Dendritic cell treated with granulocyte-macrophage colony-stimulating factor and Interleukin-4, amounts not matched to agents 40 ng/mL and 50 ng/mL, for 4 days (primary cell): ENCODE data around the gene AP1AR.

Experiments used
- H3K27ac Mint-ChIP-seq: one replicate; pipeline ENCODE4 v1.8.0; 2022; ENCODE audit warnings: mild to moderate bottlenecking, mixed read lengths
- H3K27me3 Mint-ChIP-seq: one replicate; pipeline ENCODE4 v1.8.0; 2022; ENCODE audit warnings: mild to moderate bottlenecking, mixed read lengths
- H3K36me3 Mint-ChIP-seq: one replicate; pipeline ENCODE4 v1.8.0; 2022; ENCODE audit warnings: low read depth, mixed read lengths
- H3K4me1 Mint-ChIP-seq: one replicate; pipeline ENCODE4 v1.8.0; 2022; ENCODE audit warnings: low read depth, mixed read lengths
- H3K4me3 Mint-ChIP-seq: one replicate; pipeline ENCODE4 v1.8.0; 2022; ENCODE audit warnings: mild to moderate bottlenecking, moderate library complexity, mixed read lengths
- H3K9me3 Mint-ChIP-seq: one replicate; pipeline ENCODE4 v1.8.0; 2022; ENCODE audit warnings: mixed read lengths
- intact Hi-C: fragments of 100-400 bp; cut with micrococcal nuclease; formaldehyde crosslinking; loops from one replicate; pipeline ENCODE4 v1.15.0; 2022

The AP1AR gene, protein sequence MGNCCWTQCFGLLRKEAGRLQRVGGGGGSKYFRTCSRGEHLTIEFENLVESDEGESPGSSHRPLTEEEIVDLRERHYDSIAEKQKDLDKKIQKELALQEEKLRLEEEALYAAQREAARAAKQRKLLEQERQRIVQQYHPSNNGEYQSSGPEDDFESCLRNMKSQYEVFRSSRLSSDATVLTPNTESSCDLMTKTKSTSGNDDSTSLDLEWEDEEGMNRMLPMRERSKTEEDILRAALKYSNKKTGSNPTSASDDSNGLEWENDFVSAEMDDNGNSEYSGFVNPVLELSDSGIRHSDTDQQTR

DNA sequence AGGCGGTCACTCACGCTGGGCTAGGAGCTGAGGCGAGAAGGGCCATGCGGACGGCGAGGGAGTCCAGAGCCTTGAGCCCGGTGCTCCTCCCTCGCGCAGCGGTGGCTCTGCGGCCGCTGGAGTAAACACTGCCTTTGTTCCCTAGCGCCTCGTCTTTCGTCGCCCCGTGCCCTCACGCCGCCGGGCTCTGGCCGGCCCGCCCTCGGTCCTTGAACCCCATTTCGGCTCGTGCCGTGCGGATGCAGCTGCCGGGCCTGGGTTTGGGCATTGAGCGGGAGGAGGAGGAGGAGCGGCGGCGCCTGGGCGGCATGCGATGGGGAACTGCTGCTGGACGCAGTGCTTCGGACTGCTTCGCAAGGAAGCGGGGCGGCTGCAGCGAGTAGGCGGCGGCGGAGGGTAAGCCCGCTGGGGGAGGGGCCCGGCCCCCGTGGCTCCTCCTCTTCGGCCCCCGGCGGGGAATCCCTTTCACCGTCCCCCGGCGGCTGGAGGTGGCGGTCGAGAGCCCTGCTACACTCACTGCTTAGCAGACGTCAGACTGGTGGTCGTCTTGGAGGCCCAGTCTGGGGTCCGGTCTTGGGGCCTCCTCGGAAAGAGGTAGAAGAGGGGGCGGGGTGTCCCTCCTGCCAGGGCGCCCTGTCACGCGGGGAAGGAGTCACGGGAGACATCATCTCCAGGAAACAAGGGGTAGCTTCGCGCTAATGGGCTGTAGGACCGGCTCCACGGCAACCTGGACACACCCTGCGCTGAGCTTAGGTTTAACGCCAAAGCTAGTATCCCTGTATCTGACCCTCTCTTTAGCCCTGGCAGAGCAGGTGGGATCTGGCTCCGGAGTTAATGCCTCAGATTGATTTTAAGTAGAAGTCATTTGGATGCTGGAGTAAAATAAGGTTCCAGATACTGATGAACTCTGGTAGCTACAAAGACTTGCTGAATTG, at the start of gene AP1AR:
AP1AR (plus strand) TSS at position 9 of the 935 bp plus-strand sequence; CDS start at position 314, 305 bp downstream.
- Mint-ChIP-seq H3K4me3 (peak within 1 kb of the TSS; percentile 98), H3K36me3 (peaks cover 21% of the 10 kb centered on the region), H3K4me1 (peaks cover 28% of the 10 kb centered on the region), H3K27me3 (no peaks in the 10 kb centered on the region), H3K27ac (peak within 1 kb of the TSS; percentile 99), H3K9me3 (no peaks in the 10 kb centered on the region)
- intact Hi-C loops = loop anchor here (1.0 to 5.0 kb wide), 4 partner anchors 17 to 405 kb away; partner anchors contain the start of genes FAM241A, LARP7, TIFA and ZGRF1

DNA sequence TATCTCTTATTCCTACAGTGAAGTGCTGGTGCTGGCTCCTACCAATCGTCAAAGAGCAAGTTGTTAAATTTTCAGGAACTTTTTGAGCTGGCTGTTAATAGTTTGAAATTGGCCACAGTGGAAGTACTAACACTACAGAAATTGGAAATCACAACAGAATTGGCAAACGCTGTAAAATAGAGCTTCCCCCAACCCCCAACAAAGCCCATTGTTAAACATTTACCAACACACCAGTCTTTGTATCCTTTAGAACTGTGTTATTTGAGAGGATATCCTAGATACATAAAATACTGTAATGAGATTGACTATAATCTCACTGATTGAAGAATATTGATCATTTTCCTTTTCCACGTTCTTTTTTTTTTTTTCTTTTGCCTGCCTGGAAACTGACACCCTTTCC, 49.0 kb upstream of the AP1AR start:
- H3K9me3 Mint-ChIP-seq = no peaks in the 10 kb centered on the region
- no peaks in the 10 kb centered on the region for H3K27me3 Mint-ChIP-seq
- intact Hi-C loops = no loop called here
- H3K36me3 Mint-ChIP-seq = peaks cover 18% of the 10 kb centered on the region
- no peak overlapping the region for H3K4me3 Mint-ChIP-seq
- H3K4me1 Mint-ChIP-seq = peaks cover 26% of the 10 kb centered on the region
- H3K27ac Mint-ChIP-seq = no peak overlapping the region

DNA sequence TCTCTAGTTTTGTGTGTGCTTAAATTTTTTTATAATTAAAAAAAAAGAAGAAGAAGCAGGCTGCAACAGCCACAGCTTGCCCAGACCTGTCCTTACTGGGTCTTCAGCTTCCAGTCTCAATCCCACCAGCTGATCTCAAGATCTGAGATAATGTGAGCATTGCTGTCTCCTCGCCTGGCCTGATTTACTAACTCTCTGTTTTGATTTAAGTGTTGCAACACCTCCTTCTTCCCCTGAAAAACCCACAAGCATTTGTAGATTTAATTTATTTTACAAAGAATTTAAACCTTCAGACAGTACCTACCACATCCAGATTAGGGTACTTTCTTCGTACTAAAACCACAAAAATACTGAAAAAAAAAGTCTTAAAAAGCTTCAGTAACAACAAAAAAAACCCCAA, 48.3 kb upstream of the AP1AR start:
- no peaks in the 10 kb centered on the region for H3K9me3 Mint-ChIP-seq
- peaks cover 18% of the 10 kb centered on the region for H3K36me3 Mint-ChIP-seq
- intact Hi-C loops = no loop called here
- H3K27ac Mint-ChIP-seq = no peak overlapping the region
- H3K4me1 Mint-ChIP-seq = peaks cover 26% of the 10 kb centered on the region
- H3K4me3 Mint-ChIP-seq = no peak overlapping the region
- no peaks in the 10 kb centered on the region for H3K27me3 Mint-ChIP-seq

DNA sequence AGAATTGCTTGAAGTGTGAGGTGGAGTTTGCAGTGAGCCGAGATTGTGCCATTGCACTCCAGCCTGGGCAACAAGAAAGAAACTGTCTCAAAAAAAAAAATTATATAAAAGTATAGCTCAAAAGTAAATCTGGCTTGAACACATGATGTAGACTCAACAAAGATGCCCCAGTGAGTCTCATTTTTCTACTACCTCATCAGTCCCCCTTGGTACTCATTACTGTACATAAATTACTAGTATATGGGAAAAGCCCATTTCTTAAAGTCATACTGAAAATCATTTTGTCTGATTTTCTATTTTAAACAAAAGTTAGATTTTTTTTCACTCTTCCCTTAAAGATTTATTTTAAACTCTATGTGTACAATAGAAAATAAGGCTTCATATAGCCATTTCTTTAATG, 47.1 kb upstream of the AP1AR start:
- Mint-ChIP-seq H3K27ac (no peak overlapping the region), H3K27me3 (no peaks in the 10 kb centered on the region), H3K9me3 (no peaks in the 10 kb centered on the region), H3K4me1 (peaks cover 26% of the 10 kb centered on the region), H3K4me3 (no peak overlapping the region), H3K36me3 (peaks cover 18% of the 10 kb centered on the region)
- intact Hi-C loops = no loop called here

DNA sequence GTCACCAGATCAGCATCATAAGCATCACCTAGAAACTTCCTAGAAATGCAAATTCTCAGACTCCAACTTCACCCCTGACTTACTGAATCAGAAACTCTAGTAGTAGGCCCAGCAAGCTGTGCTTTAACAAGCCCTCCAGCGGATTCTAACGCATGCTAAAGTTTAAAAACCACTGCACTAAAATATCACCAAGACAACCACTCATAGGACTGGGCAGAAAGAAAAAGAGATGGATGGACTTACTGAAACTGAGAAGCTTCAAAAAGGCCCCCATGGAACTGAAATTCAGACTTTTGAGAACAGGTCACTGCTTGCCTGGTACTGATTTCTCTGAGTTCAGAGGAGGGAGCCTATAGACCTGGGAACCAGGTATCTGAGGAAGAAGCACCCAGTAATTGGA, 46.3 kb upstream of the AP1AR start:
- H3K4me3 Mint-ChIP-seq = no peak overlapping the region
- intact Hi-C loops = no loop called here
- H3K27ac Mint-ChIP-seq = no peak overlapping the region
- peaks cover 26% of the 10 kb centered on the region for H3K4me1 Mint-ChIP-seq
- no peaks in the 10 kb centered on the region for H3K27me3 Mint-ChIP-seq
- peaks cover 22% of the 10 kb centered on the region for H3K36me3 Mint-ChIP-seq
- H3K9me3 Mint-ChIP-seq = no peaks in the 10 kb centered on the region

DNA sequence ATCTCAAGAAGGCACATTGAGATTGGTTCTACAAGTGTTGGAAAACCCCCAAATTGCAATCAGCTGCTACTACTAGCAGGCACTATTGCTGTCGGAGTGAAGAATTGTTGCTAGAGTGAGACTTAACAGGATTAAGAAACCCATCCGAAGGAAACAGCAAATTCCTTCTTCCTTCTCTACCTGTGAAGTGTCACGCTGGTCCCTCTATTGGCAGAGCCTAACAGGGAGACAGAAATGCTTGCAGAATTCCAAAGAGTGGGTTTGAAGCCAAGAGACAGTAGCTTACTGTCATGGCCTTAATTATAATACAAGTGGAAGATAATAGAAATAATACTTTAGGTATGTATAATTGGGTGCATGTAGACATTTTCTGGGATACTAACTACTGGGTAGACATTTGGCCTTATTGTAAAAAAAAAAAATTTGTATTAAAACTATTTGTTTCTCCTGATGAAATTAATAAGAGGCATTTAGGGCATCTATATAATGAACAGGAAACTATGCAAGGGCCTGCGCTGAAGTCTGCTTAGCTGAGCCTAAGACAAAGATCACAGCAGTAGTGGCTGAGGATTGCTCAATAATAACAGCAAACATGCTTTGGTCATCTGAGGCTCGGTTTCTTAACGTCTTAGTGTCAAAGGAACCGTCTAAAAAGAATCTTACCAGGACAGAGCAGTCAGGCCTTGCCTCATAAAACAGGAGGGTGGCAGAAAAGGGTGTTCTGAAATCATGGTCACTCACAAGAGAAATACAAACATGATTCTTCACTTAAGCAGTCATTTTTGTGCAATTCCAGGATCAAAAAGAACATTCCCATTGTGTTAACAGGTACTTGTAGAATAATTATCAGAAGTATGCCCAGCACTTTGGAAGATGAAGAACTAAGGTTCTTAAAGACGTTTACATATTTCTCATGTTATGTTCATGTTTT, 45.6 kb upstream of the AP1AR start:
- Mint-ChIP-seq H3K36me3 (peaks cover 29% of the 10 kb centered on the region), H3K27ac (no peak overlapping the region), H3K4me1 (peaks cover 26% of the 10 kb centered on the region), H3K27me3 (no peaks in the 10 kb centered on the region), H3K4me3 (no peak overlapping the region), H3K9me3 (no peaks in the 10 kb centered on the region)
- intact Hi-C loops = no loop called here

DNA sequence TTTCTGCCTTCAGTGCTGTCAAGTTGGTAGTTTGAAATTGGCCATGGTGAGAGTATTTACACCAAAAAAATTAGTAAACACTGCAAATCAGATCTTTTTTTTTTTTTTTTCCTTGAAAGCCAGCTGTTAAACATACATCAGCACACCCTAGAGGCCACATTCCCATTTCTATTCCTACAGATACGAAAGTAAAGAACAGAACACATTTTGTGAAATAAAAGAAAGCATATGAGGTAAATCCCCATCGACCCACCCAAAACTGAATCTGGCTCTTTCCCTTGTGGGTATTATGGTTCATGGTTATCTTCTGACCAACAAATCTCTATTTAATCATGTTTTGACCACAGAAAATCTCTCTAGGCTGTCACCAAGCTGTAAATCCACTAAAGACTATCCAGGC, 41.8 kb upstream of the AP1AR start:
- Mint-ChIP-seq H3K4me3 (no peak overlapping the region), H3K36me3 (peaks cover 23% of the 10 kb centered on the region), H3K27me3 (no peaks in the 10 kb centered on the region), H3K27ac (no peak overlapping the region), H3K9me3 (no peaks in the 10 kb centered on the region), H3K4me1 (peaks cover 15% of the 10 kb centered on the region)
- intact Hi-C loops = no loop called here

DNA sequence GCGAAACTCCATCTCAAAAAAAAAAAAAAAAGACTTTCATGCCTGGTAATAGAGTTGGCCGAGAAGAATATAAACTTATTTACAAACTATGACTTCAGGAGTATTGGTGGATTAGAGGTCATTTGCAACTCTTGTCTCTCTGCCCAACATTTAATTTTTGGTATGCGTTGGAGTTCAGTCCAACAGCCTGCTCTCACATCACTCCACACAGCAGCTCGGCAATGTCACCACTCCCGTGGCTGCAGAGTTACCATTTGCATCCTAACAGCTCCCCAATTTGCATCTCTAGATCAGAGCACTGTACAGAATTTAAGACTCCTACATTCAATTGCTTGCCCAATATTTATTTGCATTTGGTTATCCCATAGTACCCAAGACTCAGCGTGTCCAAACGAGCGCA, 40.9 kb upstream of the AP1AR start:
- Mint-ChIP-seq H3K36me3 (peaks cover 23% of the 10 kb centered on the region), H3K27ac (no peak overlapping the region), H3K27me3 (no peaks in the 10 kb centered on the region), H3K4me3 (no peak overlapping the region), H3K4me1 (peaks cover 8% of the 10 kb centered on the region), H3K9me3 (no peaks in the 10 kb centered on the region)
- intact Hi-C loops = no loop called here

DNA sequence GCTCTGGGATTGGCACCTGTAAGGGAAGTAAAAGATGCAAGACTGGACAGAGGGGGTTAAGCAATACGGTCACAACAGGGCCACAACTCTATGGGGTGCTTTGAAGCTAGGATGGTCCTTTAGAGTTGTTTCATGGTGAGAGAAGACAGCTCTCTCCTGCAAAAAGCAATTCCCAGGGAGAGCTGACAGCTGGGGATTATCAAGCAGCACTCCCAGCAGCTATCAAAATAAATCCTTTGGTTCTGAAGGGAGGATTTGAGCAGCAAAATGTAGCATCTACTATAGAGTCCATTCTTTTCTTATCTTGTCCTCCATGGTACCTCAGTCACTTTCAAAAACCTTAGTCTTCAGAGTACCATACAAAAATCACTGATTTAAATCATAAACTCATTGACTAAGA, 35.1 kb upstream of the AP1AR start:
- Mint-ChIP-seq H3K4me3 (no peak overlapping the region), H3K27me3 (no peaks in the 10 kb centered on the region), H3K36me3 (no peaks in the 10 kb centered on the region), H3K4me1 (peaks cover 5% of the 10 kb centered on the region), H3K27ac (no peak overlapping the region), H3K9me3 (no peaks in the 10 kb centered on the region)
- intact Hi-C loops = no loop called here

DNA sequence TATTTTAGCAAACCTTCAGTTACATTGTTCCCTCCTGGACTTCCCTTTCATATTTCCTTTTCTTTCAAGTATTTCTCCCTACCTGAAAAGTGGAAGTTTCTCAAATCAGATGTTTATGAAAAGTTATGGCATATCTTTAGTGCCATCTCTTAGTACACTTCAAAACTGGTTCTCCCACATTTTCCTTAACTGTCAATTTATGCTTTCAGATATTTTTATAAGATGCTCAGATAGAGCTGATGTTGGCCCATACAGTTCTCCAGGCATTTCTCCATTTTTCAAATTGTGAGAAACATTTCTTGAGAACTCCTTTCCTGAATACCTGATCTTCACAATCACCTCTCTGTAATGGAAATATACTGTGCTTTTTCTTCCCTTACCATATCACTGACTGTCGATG, 32.5 kb upstream of the AP1AR start:
- Mint-ChIP-seq H3K9me3 (no peaks in the 10 kb centered on the region), H3K27me3 (no peaks in the 10 kb centered on the region), H3K27ac (no peak overlapping the region), H3K4me1 (peaks cover 5% of the 10 kb centered on the region), H3K36me3 (no peaks in the 10 kb centered on the region), H3K4me3 (no peak overlapping the region)
- intact Hi-C loops = no loop called here

DNA sequence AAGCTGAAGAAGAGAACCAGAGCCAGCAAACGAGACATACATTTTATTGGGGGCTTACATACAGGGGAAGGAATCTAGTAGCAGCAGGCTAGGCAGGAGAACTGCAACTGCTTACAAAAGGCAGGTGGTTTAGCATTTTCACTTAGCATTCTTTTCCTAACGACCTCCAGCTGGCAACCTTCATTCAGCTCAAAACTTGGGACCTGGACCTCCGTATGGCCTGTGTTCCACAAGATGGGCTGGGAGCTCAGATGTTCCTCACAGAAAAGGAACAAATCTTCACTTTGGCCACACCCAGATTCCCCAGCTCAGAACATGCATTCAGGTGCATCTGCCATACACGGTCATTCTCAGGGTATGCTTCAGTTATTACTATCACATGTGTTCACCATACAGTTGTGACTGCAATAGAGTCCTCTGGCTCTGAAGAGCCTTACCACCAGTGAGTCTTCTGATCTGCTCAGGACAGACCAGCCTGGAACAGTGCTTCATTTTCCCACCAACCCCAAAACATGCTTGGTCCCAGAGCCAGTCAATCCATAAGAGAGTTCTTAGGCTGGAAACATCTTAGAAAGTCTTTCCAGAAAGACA, 29.6 kb upstream of the AP1AR start:
- Mint-ChIP-seq H3K4me3 (no peak overlapping the region), H3K9me3 (no peaks in the 10 kb centered on the region), H3K4me1 (peaks cover 9% of the 10 kb centered on the region), H3K27ac (no peak overlapping the region), H3K27me3 (no peaks in the 10 kb centered on the region), H3K36me3 (no peaks in the 10 kb centered on the region)
- intact Hi-C loops = no loop called here

DNA sequence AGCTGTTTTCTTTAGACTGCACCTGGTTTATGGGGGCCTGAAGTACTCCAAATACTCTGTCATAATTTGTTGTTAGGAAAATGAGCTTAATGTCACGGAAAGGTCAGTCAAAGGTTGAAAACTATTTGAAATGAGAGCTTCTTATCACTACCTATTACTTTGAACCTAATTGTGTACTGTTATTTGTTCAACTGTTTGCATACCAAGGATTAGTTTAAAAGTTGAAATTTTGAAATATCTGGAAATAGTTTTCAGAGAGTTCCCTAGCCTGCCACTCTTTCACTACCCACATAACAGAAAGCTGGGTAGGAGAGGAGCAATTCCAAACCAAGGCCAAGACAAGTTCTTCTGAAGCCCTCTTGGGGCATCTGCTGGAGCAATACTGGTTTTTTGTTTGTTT, 28.0 kb upstream of the AP1AR start:
- Mint-ChIP-seq H3K4me1 (peaks cover 15% of the 10 kb centered on the region), H3K27me3 (no peaks in the 10 kb centered on the region), H3K9me3 (no peaks in the 10 kb centered on the region), H3K4me3 (no peak overlapping the region), H3K27ac (no peak overlapping the region), H3K36me3 (no peaks in the 10 kb centered on the region)
- intact Hi-C loops = no loop called here

DNA sequence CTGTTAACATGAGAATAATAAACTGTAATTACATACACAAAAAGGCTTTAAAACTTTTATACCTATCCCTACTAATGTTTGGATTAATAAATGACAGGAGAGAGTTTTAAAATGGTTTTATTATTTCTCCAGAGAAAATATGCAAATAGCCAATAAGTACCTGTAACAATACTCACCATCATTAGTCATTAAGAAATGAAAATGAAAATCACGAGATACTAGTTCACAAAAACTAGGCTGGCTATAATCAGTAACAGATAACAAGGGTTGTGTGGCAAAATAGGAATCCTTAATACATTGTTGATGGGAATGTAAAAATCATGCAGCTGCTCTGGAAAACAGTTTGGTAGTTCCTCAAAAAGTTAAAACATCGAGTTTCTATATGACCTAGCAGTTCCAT, 25.2 kb upstream of the AP1AR start:
- Mint-ChIP-seq H3K27ac (no peak overlapping the region), H3K4me3 (no peak overlapping the region), H3K4me1 (peaks cover 9% of the 10 kb centered on the region), H3K9me3 (no peaks in the 10 kb centered on the region), H3K27me3 (no peaks in the 10 kb centered on the region), H3K36me3 (no peaks in the 10 kb centered on the region)
- intact Hi-C loops = no loop called here
